ENCODE measurements around the gene OSGEPL1.
"Not testable (repeated sequence)": the region's sequence is repeated elsewhere in the genome, so short reads cannot be mapped to it uniquely, and the experiment has no call there.

The OSGEPL1 gene

DNA sequence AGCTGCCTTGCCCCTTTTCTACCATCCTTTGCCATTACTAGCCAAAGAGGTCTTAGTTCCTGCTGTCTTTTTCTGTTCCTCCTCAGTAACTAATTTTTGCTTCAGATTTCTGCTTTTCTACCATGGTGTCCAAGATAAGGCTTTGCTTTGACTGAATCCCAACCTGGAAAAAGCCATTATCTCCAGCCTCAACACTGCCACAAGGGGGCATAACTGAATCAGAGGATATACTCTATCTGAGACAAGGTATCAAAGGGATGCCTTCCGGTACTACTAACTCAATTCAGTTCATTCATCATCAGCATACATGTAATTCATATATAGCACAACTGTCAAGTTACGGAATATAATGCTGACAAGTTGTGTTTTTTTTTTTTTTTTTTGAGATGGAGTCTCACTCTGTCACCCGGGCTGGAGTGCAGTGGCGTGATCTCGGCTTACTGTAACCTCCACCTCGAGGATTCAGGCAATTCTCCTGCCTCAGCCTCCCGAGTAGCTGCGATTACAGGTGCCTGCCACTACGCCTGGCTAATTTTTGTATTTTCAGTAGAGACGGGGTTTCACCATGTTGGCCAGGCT lies 11.4 kb downstream of the OSGEPL1 start:
- POLR2A ChIA-PET (ENCODE audit: low non-redundant PET): no interaction called here
- peak; percentile 40 for DNase-seq (ENCODE audit: low spot score)
- TF ChIP-seq, protein P1, sequence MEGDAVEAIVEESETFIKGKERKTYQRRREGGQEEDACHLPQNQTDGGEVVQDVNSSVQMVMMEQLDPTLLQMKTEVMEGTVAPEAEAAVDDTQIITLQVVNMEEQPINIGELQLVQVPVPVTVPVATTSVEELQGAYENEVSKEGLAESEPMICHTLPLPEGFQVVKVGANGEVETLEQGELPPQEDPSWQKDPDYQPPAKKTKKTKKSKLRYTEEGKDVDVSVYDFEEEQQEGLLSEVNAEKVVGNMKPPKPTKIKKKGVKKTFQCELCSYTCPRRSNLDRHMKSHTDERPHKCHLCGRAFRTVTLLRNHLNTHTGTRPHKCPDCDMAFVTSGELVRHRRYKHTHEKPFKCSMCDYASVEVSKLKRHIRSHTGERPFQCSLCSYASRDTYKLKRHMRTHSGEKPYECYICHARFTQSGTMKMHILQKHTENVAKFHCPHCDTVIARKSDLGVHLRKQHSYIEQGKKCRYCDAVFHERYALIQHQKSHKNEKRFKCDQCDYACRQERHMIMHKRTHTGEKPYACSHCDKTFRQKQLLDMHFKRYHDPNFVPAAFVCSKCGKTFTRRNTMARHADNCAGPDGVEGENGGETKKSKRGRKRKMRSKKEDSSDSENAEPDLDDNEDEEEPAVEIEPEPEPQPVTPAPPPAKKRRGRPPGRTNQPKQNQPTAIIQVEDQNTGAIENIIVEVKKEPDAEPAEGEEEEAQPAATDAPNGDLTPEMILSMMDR (conservative IDR thresholded peaks at IDR 0.05; ENCODE audit: low read depth): peak; percentile 57
- no peak overlapping the region for H3K27ac ChIP-seq
- CTCF ChIA-PET: no interaction called here

DNA sequence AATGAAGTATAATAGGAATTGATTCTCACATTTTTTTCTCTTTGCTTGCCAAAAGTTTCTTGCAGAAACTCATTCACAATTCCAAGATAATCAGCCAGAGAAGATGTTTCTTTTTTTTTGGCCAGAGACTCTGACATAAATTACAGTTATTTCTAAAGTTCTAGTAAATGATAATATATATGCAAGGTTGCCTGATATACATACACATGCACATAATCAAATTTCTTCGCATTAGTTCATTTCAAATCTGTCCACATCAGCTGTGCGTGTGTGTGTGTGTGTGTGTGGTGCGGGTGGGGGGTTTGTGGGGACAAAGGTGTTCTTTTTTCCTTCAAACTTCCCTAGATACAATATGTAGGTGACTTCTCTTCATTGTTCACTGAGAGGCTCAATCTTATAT lies 33.2 kb downstream of the OSGEPL1 start:
- TF ChIP-seq, protein P1 (conservative IDR thresholded peaks at IDR 0.05; ENCODE audit: low read depth): no peak
- no peak for DNase-seq (ENCODE audit: low spot score)
- ChIA-PET CTCF (no interaction called here), POLR2A (ENCODE audit: low non-redundant PET) (no interaction called here)
- no peak overlapping the region for H3K27ac ChIP-seq

DNA sequence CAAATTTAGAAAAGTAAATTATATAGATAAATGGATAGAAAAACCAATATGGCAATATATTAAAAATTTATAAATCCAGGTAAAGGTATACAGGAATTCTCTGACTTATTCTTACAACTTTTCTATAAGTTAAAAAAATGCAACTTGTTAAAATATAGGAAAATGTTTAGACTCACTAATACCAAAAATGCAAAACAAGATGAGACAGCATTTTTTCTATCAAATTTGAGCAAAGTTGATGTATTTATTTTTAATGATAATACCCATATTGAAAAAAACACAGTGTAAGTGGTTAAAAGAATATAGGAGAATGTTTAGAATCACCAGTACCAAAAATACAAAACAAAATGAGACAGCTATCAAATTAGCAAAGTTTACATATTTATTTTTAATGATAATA lies 35.7 kb downstream of the OSGEPL1 start:
- no peak overlapping the region for H3K27ac ChIP-seq
- TF ChIP-seq, protein P1 (conservative IDR thresholded peaks at IDR 0.05; ENCODE audit: low read depth): no peak
- no peak for DNase-seq (ENCODE audit: low spot score)
- POLR2A ChIA-PET (ENCODE audit: low non-redundant PET): no interaction called here
- CTCF ChIA-PET: no interaction called here

DNA sequence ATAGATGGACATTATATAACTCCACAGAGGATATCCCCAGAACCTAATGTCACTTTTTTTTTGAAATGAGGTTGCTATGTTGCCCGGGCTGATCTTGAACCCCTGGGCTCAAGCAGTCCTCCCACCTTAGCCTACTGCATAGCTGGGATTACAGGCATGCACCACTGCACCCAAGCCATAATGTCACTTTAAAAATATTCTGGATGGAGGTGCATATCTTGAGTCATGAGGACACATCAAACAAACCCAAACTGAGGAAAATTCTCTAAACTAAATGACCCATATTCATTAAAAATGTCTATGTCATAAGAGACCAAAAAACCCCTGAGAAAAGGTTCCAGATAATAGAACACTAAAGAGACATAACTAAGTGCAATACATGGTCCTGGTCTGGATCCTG lies 36.3 kb downstream of the OSGEPL1 start:
- TF ChIP-seq, protein P1 (conservative IDR thresholded peaks at IDR 0.05; ENCODE audit: low read depth): no peak
- POLR2A ChIA-PET (ENCODE audit: low non-redundant PET): no interaction called here

DNA sequence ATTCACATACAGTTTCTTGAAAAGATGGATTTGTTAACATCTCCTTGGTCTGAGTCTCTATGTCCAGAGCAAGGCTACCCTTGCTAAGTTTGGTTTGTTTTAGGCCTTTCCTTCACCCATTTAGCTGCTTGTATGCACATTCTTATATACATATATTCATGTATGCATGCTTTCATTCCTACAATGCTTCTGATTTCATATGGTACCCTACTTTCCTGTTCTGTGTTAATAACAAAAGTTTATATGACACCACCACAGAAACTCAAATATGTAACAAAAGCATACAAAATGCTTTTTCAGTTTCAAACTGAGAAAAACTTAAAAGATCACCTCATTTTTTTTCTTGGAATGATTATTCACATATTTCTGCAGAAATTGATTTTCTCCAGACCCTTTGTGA lies 39.4 kb downstream of the OSGEPL1 start:
- CTCF ChIA-PET: interaction anchor here (0.6 kb wide), 2 partner anchors 30 to 620 kb away, joined by 3 read pairs; no protein-coding TSS in a partner anchor
- POLR2A ChIA-PET (ENCODE audit: low non-redundant PET): no interaction called here
- TF ChIP-seq, protein P1 (conservative IDR thresholded peaks at IDR 0.05; ENCODE audit: low read depth): no peak

More for the DNA sequence above, 36.3 kb downstream of the OSGEPL1 start:
- CTCF ChIA-PET: no interaction called here
- no peak overlapping the region for H3K27ac ChIP-seq
- no peak for DNase-seq (ENCODE audit: low spot score)

DNA sequence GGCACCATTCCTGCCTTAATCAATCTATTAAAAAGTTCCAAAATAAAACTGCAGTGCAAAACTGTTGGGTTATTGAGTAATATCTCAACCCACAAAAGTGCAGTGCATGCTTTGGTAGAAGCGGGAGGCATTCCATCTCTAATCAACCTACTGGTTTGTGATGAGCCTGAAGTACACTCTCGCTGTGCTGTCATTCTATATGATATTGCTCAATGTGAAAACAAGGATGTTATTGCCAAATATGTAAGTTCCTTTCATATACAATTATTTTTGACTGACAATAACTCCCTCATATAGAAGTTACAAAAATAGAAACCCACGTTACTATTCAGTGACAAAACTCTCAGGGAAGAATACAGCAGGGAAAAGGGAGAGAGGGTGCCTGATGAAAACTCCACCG lies 43.0 kb downstream of the OSGEPL1 start:
- DNase-seq (ENCODE audit: low spot score): no peak
- CTCF ChIA-PET: interaction anchor here (0.6 kb wide), 1 partner anchor 281 kb away, joined by 5 read pairs; no protein-coding TSS in a partner anchor
- H3K27ac ChIP-seq: no peak overlapping the region
- POLR2A ChIA-PET (ENCODE audit: low non-redundant PET): no interaction called here
- TF ChIP-seq, protein P1 (conservative IDR thresholded peaks at IDR 0.05; ENCODE audit: low read depth): no peak

More for the DNA sequence above, 39.4 kb downstream of the OSGEPL1 start:
- DNase-seq (ENCODE audit: low spot score): no peak
- H3K27ac ChIP-seq: no peak overlapping the region

DNA sequence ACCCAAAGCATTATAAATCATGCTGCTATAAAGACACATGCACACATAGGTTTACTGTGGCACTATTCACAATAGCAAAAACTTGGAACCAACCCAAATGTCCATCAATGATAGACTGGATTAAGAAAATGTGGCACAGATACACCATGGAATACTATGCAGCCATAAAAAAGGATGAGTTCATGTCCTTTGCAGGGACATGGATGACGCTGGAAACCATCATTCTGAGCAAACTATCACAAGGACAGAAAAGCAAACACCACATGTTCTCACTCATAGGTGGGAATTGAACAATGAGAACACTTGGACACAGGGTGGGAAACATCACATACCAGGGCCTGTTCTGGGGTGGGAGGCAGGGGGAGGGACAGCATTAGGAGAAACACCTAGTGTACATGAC lies 45.0 kb downstream of the OSGEPL1 start:
- CTCF ChIA-PET; POLR2A ChIA-PET (ENCODE audit: low non-redundant PET); DNase-seq (ENCODE audit: low spot score): not testable (repeated sequence)

More for the DNA sequence above, 45.0 kb downstream of the OSGEPL1 start:
- not testable (repeated sequence) for H3K27ac ChIP-seq

All from RWPE1 (cell line).